Stimulated activated CD8-positive, alpha-beta memory T cell treated with anti-CD3 and anti-CD28 coated beads, Interleukin-12 subunit alpha, Interleukin-12 subunit beta, amount 100 ng/mL, for 24 hours (primary cell): ENCODE data around the gene STK24.

Experiments
- DNase-seq: peaks from one replicate; pipeline ENCODE4 v3.0.0-alpha.2; 2020; ENCODE audit errors: extremely low read depth

The STK24 gene

DNA sequence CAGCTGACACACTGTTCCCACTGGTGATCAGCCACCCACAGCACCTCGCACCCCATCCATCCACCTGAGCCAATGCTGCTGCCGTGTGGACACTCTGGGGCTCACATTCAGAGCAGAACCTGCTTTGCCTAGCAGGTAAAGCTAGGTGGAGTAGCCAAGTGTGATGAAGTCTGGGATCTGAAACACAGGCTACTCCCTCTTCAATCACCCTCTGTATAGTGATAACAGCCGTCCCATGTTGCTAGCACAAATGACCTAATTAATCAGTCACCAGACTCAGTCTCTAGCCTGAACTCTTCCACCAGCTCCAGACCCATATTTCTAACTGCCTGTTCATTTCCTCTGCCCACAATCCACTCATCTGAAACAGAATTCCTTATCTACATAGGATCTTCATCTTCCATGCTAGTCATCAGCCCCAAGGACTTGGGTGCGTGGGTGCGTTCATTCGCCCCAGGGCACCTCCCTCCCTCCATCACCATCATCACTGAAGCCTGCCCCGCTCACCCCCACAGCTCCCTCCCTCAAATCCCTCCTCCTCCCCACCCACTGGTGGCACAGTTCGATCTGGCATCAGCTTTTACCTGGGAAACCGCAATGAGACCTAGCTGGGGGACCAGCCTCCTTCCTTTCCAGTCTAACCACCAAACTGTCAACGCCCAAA, 19.8 kb downstream of the STK24 start:
- DNase-seq = no peak

- DNase-seq = no peak
These were observed 20.6 kb downstream of the STK24 start for GRCh38 chr13:98556142-98556816.

GRCh38 chr13:98549728-98550317, 27.1 kb downstream of the STK24 start:
- no peak for DNase-seq

- DNase-seq = no peak
These were observed 27.7 kb downstream of the STK24 start for GRCh38 chr13:98549006-98549727.

DNA sequence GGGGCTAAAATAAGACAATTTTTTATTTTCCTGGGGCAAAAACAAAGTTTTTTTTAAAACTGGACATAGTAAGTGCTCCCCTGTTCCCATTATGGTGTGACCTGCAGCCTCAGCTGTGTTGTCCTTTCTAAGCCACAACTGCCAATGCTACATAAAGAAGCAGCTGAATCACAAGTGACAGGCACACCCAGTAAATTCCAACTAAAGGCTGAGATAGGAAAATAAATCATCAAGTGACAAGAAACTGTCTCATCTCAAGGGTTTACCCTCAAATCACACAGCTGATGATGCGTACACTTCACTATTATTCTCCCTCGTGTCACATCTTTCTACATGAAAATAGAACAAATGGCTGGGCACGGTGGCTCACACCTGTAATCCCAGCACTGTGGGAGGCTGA, 28.7 kb downstream of the STK24 start:
- no peak for DNase-seq

GRCh38 chr13:98547455-98547854, 29.5 kb downstream of the STK24 start:
- DNase-seq = no peak

DNA sequence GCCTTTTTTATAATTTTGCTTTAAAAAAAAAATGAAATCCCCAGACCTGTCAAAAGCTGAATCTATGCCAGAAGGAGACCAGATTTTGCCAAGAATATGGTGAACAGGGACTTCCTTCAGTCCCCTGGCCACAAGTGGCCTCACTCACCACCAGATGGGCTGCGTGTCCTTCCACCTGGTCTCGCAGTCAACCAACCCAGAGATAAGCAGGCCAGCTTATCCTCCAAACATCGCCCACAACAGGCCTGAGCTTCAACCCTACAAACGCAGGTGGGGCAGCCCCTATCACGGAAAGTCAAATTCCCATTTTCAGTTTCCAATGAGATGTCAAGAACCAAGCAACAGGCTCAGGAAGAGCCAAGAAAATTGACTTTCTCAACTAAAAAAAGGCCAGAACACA, 30.5 kb downstream of the STK24 start:
- DNase-seq = no peak

GRCh38 chr13:98544104-98544710, 32.7 kb downstream of the STK24 start:
- DNase-seq = no peak

GRCh38 chr13:98543378-98544103, 33.4 kb downstream of the STK24 start:
- DNase-seq = no peak

- no peak for DNase-seq
These were observed 34.1 kb downstream of the STK24 start for GRCh38 chr13:98542568-98543377.

DNA sequence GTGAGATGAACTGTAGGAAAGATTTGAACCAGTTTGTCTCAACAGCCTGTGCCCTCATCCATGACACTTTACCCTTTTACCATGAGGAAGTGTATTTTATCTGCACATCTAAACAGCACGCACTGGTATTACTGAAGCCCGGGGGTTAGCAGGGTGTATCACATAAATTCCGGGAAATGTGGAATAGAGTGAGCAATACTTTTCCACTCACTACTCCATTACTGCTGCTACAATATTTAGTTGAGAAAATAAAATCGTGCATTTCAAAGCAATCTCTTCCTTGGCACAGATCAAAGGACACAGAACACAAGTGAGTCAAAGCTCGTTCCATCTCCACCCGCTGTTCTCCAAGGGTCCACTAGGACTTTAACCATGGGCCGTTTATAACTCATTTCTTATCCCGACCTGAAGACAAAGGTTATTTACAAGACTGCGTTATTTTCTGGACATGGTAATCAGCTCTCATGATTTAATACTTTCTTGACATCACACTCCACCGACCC, 35.2 kb downstream of the STK24 start:
- no peak for DNase-seq

DNA sequence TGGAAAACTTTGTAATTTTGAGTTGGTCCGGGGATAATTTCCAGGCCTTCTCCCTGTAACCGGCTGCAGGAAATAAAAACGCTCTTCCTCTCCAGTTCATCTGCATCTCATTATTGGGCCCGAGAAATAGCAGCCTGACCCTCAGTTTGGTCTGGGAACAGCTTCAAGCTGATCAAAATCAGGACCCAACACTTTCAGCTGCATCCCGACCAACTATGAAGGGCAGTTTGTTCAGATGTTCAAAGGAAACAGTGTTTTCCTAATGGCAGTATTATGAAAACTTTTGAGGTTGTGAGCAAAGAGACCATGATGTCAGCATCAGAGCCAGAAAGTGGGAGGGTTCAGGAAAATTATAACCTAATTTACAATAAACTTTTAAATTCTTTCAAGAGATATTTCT, 35.7 kb downstream of the STK24 start:
- no peak for DNase-seq

DNA sequence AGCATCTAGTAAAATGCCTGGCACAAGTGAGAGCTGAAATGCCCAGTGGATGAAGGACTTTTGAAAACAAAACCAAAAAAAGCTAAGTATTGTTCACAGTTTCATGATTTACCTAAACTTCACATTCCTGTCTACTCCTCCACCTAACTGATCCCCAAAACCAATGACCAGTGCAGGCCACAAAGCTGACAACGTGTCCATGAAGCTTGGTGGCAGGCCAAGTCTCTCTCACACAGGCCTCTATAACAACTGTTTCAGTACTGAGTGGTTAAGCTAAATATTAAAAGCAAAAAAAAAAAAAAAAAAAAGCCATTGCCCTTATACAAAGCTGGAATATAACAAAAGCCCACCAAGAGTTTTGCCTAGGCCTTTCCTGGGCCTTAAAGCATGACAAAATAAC, 36.4 kb downstream of the STK24 start:
- no peak for DNase-seq

- DNase-seq = no peak
These were observed 37.2 kb downstream of the STK24 start for GRCh38 chr13:98539666-98540065.

- no peak for DNase-seq
These were observed 38.0 kb downstream of the STK24 start for GRCh38 chr13:98538876-98539275.

GRCh38 chr13:98537740-98538139, 39.2 kb downstream of the STK24 start:
- no peak for DNase-seq

DNA sequence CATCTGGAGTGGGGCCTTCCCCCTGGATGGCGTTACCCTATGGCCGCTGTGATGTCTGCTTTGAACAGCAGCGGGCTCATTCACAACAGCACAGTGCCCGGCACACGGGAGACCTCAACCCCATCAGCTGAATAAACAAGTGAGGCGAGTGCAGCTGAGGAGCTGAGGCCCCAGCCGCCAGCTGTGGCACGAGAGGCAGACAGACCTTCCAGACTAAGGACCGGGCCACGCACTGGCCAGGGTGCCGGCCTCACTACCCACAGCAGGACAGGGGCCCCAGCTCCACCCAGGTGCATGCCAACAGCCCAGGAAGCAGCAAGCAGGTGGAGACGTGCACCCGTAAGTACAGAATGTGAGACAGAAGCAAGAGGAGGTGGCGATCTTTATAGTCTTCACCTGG, 39.6 kb downstream of the STK24 start:
- DNase-seq = no peak

DNA sequence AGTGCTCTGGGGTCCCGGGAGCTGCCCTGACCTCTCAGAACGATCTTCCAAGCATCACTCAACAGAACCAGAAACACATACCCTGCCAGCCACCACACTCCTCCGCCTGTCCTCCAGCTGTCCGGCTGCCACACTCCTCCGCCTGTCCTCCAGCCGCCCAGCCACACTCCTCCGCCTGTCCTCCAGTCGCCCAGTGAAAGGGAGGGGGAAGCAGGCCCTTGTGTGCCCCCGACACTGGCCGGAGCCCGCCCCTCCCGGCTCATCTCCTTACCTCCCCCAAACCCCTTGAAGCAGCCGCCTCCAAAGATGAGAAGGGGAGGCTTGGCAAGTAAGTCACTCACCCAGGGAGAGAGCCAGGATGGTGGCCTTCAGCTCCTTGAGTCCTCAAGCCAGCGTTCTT, 40.2 kb downstream of the STK24 start:
- DNase-seq = no peak

DNA sequence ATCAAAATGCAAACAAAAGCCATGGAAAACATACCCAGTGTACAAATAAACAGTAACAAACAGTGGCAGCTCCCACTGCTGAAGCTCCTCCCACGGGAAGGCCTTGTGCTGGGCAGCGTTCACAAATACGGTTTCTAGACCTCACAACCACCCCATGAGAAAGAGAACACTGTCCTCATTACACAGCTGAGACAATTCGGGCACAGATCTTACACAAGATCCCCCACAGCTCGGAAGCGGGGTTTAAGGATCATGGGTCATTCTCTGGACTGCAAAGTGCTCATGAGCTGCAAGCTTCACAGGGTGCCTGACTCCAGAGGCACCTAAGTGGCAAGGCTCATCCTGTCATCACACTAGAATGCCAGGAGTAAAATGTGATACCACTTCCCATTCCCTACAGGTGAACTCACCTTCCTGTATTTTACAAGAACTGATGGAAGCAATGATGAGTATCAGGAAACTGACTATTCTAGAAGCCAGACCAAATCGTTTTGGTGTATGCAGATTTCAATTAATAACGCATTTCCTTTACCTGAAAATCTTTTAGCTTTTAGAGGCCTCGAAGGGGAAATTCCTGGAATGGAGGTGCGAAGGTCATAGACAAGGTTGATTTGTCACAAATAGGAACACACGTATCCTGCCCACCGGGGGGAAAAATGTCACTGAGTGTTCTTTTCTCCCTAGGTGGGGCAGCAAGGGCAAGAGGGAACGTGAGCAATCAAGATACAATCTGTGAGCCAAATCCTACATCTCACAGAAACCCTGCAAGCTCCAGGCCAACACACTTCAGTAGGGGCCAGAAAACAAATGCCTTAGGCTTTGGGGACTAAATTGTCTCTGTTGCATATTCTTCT, 41.2 kb downstream of the STK24 start:
- DNase-seq = no peak

GRCh38 chr13:98534821-98535220, 42.1 kb downstream of the STK24 start:
- no peak for DNase-seq
